ENCODE results near the gene WRAP53. TPM values are rescaled to one million over a fixed set of nuclear protein-coding genes. Genes with fewer than 3 reads are reported as not detected.

The WRAP53 gene
- total and polyA plus RNA-seq, 2 of the 13 experiments (the other 11 are each of a cell fraction or from before 2014, with no cell fraction given): 7.0 to 19.5 TPM

DNA sequence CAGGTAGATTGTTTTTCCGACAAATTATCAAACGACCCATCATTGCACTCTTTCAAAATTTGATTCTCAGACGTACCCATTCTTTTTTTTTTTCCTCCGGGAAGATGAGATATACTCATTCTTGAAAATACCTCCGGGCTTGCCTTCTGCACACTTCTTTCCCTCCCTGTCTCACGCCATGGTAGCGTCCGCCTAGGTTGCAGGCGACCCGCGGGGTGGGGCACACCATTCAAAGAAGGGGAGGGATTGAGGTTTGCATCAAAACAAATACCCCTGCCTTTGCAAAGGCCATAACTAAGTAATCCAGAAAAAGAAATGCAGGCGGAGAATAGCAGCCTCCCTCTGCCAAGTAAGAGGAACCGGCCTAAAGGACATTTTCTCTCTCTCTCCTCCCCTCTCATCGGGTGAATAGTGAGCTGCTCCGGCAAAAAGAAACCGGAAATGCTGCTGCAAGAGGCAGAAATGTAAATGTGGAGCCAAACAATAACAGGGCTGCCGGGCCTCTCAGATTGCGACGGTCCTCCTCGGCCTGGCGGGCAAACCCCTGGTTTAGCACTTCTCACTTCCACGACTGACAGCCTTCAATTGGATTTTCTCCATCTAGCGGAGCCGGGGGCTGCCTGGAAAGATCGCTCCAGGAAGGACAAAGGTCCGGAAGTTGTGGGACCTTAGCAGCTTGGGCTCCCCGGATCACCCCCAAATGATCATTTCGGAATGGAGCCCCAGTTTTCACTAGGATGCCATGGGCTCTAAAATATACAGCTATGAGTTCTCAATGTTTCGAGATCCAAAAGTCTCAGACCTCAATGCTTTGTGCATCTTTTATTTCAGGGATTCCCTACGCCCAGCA lies 1.8 kb upstream of the WRAP53 start (continued):
- TF ChIP-seq, protein P1, sequence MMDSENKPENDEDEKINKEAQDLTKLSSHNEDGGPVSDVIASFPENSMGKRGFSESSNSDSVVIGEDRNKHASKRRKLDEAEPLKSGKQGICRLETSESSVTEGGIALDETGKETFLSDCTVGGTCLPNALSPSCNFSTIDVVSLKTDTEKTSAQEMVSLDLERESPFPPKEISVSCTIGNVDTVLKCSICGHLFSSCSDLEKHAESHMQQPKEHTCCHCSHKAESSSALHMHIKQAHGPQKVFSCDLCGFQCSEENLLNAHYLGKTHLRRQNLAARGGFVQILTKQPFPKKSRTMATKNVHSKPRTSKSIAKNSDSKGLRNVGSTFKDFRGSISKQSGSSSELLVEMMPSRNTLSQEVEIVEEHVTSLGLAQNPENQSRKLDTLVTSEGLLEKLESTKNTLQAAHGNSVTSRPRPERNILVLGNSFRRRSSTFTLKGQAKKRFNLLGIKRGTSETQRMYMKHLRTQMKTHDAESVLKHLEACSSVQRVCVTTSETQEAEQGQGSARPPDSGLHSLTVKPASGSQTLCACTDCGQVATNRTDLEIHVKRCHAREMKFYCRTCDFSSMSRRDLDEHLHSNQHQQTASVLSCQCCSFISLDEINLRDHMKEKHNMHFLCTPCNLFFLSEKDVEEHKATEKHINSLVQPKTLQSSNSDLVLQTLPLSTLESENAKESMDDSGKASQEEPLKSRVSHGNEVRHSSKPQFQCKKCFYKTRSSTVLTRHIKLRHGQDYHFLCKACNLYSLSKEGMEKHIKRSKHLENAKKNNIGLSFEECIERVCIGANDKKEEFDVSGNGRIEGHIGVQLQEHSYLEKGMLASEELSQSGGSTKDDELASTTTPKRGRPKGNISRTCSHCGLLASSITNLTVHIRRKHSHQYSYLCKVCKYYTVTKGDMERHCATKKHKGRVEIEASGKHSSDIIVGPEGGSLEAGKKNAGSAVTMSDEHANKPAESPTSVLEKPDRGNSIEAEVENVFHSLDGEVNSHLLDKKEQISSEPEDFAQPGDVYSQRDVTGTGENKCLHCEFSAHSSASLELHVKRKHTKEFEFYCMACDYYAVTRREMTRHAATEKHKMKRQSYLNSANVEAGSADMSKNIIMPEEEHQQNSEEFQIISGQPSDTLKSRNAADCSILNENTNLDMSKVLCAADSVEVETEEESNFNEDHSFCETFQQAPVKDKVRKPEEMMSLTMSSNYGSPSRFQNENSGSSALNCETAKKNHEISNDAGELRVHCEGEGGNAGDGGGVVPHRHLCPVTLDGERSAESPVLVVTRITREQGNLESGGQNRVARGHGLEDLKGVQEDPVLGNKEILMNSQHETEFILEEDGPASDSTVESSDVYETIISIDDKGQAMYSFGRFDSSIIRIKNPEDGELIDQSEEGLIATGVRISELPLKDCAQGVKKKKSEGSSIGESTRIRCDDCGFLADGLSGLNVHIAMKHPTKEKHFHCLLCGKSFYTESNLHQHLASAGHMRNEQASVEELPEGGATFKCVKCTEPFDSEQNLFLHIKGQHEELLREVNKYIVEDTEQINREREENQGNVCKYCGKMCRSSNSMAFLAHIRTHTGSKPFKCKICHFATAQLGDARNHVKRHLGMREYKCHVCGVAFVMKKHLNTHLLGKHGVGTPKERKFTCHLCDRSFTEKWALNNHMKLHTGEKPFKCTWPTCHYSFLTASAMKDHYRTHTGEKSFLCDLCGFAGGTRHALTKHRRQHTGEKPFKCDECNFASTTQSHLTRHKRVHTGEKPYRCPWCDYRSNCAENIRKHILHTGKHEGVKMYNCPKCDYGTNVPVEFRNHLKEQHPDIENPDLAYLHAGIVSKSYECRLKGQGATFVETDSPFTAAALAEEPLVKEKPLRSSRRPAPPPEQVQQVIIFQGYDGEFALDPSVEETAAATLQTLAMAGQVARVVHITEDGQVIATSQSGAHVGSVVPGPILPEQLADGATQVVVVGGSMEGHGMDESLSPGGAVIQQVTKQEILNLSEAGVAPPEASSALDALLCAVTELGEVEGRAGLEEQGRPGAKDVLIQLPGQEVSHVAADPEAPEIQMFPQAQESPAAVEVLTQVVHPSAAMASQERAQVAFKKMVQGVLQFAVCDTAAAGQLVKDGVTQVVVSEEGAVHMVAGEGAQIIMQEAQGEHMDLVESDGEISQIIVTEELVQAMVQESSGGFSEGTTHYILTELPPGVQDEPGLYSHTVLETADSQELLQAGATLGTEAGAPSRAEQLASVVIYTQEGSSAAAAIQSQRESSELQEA (CRISPR knock-in tag; IDR thresholded peaks at IDR 0.05; ENCODE audit: not compliant biosample characterization): no peak
- no peak for TF ChIP-seq ZNF33B (CRISPR knock-in tag; IDR thresholded peaks at IDR 0.05)
- TF ChIP-seq, protein P2, sequence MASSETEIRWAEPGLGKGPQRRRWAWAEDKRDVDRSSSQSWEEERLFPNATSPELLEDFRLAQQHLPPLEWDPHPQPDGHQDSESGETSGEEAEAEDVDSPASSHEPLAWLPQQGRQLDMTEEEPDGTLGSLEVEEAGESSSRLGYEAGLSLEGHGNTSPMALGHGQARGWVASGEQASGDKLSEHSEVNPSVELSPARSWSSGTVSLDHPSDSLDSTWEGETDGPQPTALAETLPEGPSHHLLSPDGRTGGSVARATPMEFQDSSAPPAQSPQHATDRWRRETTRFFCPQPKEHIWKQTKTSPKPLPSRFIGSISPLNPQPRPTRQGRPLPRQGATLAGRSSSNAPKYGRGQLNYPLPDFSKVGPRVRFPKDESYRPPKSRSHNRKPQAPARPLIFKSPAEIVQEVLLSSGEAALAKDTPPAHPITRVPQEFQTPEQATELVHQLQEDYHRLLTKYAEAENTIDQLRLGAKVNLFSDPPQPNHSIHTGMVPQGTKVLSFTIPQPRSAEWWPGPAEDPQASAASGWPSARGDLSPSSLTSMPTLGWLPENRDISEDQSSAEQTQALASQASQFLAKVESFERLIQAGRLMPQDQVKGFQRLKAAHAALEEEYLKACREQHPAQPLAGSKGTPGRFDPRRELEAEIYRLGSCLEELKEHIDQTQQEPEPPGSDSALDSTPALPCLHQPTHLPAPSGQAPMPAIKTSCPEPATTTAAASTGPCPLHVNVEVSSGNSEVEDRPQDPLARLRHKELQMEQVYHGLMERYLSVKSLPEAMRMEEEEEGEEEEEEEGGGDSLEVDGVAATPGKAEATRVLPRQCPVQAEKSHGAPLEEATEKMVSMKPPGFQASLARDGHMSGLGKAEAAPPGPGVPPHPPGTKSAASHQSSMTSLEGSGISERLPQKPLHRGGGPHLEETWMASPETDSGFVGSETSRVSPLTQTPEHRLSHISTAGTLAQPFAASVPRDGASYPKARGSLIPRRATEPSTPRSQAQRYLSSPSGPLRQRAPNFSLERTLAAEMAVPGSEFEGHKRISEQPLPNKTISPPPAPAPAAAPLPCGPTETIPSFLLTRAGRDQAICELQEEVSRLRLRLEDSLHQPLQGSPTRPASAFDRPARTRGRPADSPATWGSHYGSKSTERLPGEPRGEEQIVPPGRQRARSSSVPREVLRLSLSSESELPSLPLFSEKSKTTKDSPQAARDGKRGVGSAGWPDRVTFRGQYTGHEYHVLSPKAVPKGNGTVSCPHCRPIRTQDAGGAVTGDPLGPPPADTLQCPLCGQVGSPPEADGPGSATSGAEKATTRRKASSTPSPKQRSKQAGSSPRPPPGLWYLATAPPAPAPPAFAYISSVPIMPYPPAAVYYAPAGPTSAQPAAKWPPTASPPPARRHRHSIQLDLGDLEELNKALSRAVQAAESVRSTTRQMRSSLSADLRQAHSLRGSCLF (CRISPR knock-in tag; IDR thresholded peaks at IDR 0.05; ENCODE audit: borderline replicate concordance): no peak
- TF ChIP-seq SETDB1 (CRISPR knock-in tag; IDR thresholded peaks at IDR 0.05; ENCODE audit: borderline replicate concordance): no peak
- no peak for TF ChIP-seq ZNF674 (CRISPR knock-in tag; IDR thresholded peaks at IDR 0.05; ENCODE audit: low read depth)
- TF ChIP-seq RBAK (CRISPR knock-in tag; IDR thresholded peaks at IDR 0.05): no peak
- TF ChIP-seq, protein P3, sequence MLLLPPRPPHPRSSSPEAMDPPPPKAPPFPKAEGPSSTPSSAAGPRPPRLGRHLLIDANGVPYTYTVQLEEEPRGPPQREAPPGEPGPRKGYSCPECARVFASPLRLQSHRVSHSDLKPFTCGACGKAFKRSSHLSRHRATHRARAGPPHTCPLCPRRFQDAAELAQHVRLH (CRISPR knock-in tag; IDR thresholded peaks at IDR 0.05; ENCODE audit: borderline replicate concordance, low read depth): no peak
- TF ChIP-seq ZNF607 (CRISPR knock-in tag; IDR thresholded peaks at IDR 0.05; ENCODE audit: borderline replicate concordance): no peak
- no peak for TF ChIP-seq ZNF746 (CRISPR knock-in tag; IDR thresholded peaks at IDR 0.05)
- TF ChIP-seq KLF6 (CRISPR knock-in tag; IDR thresholded peaks at IDR 0.05): no peak
- TF ChIP-seq ZNF501 (CRISPR knock-in tag; IDR thresholded peaks at IDR 0.05): 0 out of 2 replicates have a peak, but pooled peaks have one; percentile 9
- TF ChIP-seq ZSCAN22 (CRISPR knock-in tag; IDR thresholded peaks at IDR 0.05): no peak
- no peak for TF ChIP-seq RNF2 (conservative IDR thresholded peaks at IDR 0.05; ENCODE audit: low read depth)
- TF ChIP-seq SIN3A (IDR thresholded peaks at IDR 0.05; ENCODE audit: borderline replicate concordance, low read depth, low read length): peak; percentile 69; the same call in 1 of the 2 replicates
- TF ChIP-seq NFE2 (CRISPR knock-in tag; IDR thresholded peaks at IDR 0.05): no peak
- TF ChIP-seq AKAP8 (CRISPR knock-in tag; IDR thresholded peaks at IDR 0.05): no peak
